WTC11 (cell line): ENCODE results near the gene N4BP2L2.

Experiments
- CREB1 ChIP-seq: sonication (generic); formaldehyde crosslinking; IDR thresholded peaks from 2 replicates; pipeline ENCODE4 v1.8.0; 2023; ENCODE audit warnings: mild to moderate bottlenecking, missing genetic modification reagents
- E2F5 ChIP-seq: sonication (generic); formaldehyde crosslinking; IDR thresholded peaks from 2 replicates; pipeline ENCODE4 v1.8.1; 2022; ENCODE audit warnings: mild to moderate bottlenecking, moderate library complexity, missing genetic modification reagents
- EMX1 ChIP-seq: fragments of 250-450 bp; sonication (Bioruptor Pico); IDR thresholded peaks from 2 replicates; pipeline ENCODE4 v1.8.0; 2021; ENCODE audit warnings: mild to moderate bottlenecking
- ESRRA ChIP-seq: sonication (generic); formaldehyde crosslinking; IDR thresholded peaks from 2 replicates; pipeline ENCODE4 v1.8.1; 2022; ENCODE audit warnings: mild to moderate bottlenecking, missing genetic modification reagents, borderline replicate concordance
- JUN ChIP-seq: sonication (generic); formaldehyde crosslinking; IDR thresholded peaks from 2 replicates; pipeline ENCODE4 v1.8.0; 2023; ENCODE audit warnings: mild to moderate bottlenecking, missing genetic modification reagents
- KAT7 ChIP-seq: sonication (generic); formaldehyde crosslinking; IDR thresholded peaks from 2 replicates; pipeline ENCODE4 v1.8.1; 2023; ENCODE audit warnings: missing genetic modification reagents, mild to moderate bottlenecking, borderline replicate concordance
- TP53 ChIP-seq: sonication (generic); formaldehyde crosslinking; IDR thresholded peaks from 2 replicates; pipeline ENCODE4 v1.8.1; 2023; ENCODE audit warnings: mild to moderate bottlenecking, missing genetic modification reagents
- ZNF263 ChIP-seq: sonication (generic); formaldehyde crosslinking; IDR thresholded peaks from 2 replicates; pipeline ENCODE4 v1.8.1; 2022; ENCODE audit warnings: low read depth, mild to moderate bottlenecking, moderate library complexity, missing genetic modification reagents
- ZNF416 ChIP-seq: fragments of 250-450 bp; sonication (Bioruptor Pico); IDR thresholded peaks from 2 replicates; pipeline ENCODE4 v1.9.0; 2021; ENCODE audit warnings: mild to moderate bottlenecking, inconsistent platforms
- TF ChIP-seq, protein P1 (sequence below): fragments of 200-600 bp; IDR thresholded peaks from 2 replicates; pipeline ENCODE4 v1.8.0; 2022; ENCODE audit warnings: antibody characterized with exemption
- TF ChIP-seq, protein P2 (sequence below): sonication (generic); formaldehyde crosslinking; IDR thresholded peaks from 2 replicates; pipeline ENCODE4 v1.8.0; 2022; ENCODE audit warnings: mild to moderate bottlenecking, missing genetic modification reagents

GRCh38 chr13:32391101-32391619, 147.4 kb downstream of the N4BP2L2 start:
- TF ChIP-seq KAT7 (CRISPR knock-in tag) (no peak), ESRRA (no peak), EMX1 (CRISPR knock-in tag) (no peak), ZNF416 (CRISPR knock-in tag) (no peak), E2F5 (CRISPR knock-in tag) (no peak), JUN (no peak), CREB1 (CRISPR knock-in tag) (no peak), ZNF263 (CRISPR knock-in tag) (no peak), TP53 (no peak)
- TF ChIP-seq, protein P1, sequence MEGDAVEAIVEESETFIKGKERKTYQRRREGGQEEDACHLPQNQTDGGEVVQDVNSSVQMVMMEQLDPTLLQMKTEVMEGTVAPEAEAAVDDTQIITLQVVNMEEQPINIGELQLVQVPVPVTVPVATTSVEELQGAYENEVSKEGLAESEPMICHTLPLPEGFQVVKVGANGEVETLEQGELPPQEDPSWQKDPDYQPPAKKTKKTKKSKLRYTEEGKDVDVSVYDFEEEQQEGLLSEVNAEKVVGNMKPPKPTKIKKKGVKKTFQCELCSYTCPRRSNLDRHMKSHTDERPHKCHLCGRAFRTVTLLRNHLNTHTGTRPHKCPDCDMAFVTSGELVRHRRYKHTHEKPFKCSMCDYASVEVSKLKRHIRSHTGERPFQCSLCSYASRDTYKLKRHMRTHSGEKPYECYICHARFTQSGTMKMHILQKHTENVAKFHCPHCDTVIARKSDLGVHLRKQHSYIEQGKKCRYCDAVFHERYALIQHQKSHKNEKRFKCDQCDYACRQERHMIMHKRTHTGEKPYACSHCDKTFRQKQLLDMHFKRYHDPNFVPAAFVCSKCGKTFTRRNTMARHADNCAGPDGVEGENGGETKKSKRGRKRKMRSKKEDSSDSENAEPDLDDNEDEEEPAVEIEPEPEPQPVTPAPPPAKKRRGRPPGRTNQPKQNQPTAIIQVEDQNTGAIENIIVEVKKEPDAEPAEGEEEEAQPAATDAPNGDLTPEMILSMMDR = no peak
- TF ChIP-seq, protein P2, sequence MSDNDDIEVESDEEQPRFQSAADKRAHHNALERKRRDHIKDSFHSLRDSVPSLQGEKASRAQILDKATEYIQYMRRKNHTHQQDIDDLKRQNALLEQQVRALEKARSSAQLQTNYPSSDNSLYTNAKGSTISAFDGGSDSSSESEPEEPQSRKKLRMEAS (CRISPR knock-in tag) = 0 out of 2 replicates have a peak, but pooled peaks have one; percentile 23
